Activated T-helper 17 cell treated with anti-CD3 and anti-CD28 coated beads, Interleukin-2, amount 50 U/mL, for 72 hours (primary cell): ENCODE results near the gene FXYD5. TPM values are rescaled to one million over a fixed set of nuclear protein-coding genes. Genes with fewer than 3 reads are reported as not detected.

Source experiments
- ATAC-seq: fragments of 150-1000 bp; cut with Tn5 transposase; replicated peaks from 2 replicates; pipeline ENCODE4 v1.10.0; 2021; ENCODE audit warnings: mild to moderate bottlenecking, moderate library complexity
- H3K27ac Mint-ChIP-seq: one replicate; pipeline ENCODE4 v1.8.0; 2022; ENCODE audit warnings: mixed read lengths
- H3K27me3 Mint-ChIP-seq: one replicate; pipeline ENCODE4 v1.8.0; 2022; ENCODE audit warnings: mixed read lengths
- H3K36me3 Mint-ChIP-seq: one replicate; pipeline ENCODE4 v1.8.0; 2022; ENCODE audit warnings: low read depth, mild to moderate bottlenecking, mixed read lengths
- H3K4me1 Mint-ChIP-seq: one replicate; pipeline ENCODE4 v1.8.0; 2022; ENCODE audit warnings: mixed read lengths
- H3K4me3 Mint-ChIP-seq: one replicate; pipeline ENCODE4 v1.8.0; 2022; ENCODE audit warnings: mild to moderate bottlenecking, mixed read lengths
- H3K9me3 Mint-ChIP-seq: one replicate; pipeline ENCODE4 v1.8.0; 2022; ENCODE audit warnings: mixed read lengths
- total RNA-seq, 2 donors: library from RNA; stranded (reverse); gene quantifications; one replicate each; pipeline ENCODE4 v1.2.3, GENCODE V29; 2022

Gene FXYD5
- total RNA-seq, 2 donors from 2014 or later: 214 to 257 TPM

- Mint-ChIP-seq H3K27ac (peak overlapping the region; percentile 85), H3K36me3 (peaks cover 100% of the 10 kb centered on the region), H3K4me1 (peaks cover 30% of the 10 kb centered on the region), H3K27me3 (no peaks in the 10 kb centered on the region), H3K9me3 (peaks cover 4% of the 10 kb centered on the region), H3K4me3 (peak overlapping the region; percentile 50)
- ATAC-seq: no peak
Observed at GRCh38 chr19:35166100-35167063, 11.8 kb downstream of the FXYD5 start.

- peak overlapping the region; percentile 50 for H3K4me3 Mint-ChIP-seq
- peaks cover 4% of the 10 kb centered on the region for H3K9me3 Mint-ChIP-seq
- peak overlapping the region; percentile 85 for H3K27ac Mint-ChIP-seq
- no peak for ATAC-seq
- H3K4me1 Mint-ChIP-seq: peaks cover 30% of the 10 kb centered on the region
- H3K27me3 Mint-ChIP-seq: no peaks in the 10 kb centered on the region
- H3K36me3 Mint-ChIP-seq: peaks cover 100% of the 10 kb centered on the region
Observed at GRCh38 chr19:35167251-35168119, 12.9 kb downstream of the FXYD5 start.

GRCh38 chr19:35168196-35168595 lies 13.7 kb downstream of the FXYD5 start:
- Mint-ChIP-seq H3K4me1 (peaks cover 30% of the 10 kb centered on the region), H3K27me3 (no peaks in the 10 kb centered on the region), H3K9me3 (peaks cover 4% of the 10 kb centered on the region), H3K4me3 (no peak overlapping the region), H3K27ac (peak overlapping the region; percentile 85), H3K36me3 (peaks cover 94% of the 10 kb centered on the region)
- ATAC-seq: no peak

- no peaks in the 10 kb centered on the region for H3K27me3 Mint-ChIP-seq
- peaks cover 33% of the 10 kb centered on the region for H3K4me1 Mint-ChIP-seq
- H3K9me3 Mint-ChIP-seq: peaks cover 4% of the 10 kb centered on the region
- ATAC-seq: peak; percentile 77
- H3K27ac Mint-ChIP-seq: peak overlapping the region; percentile 85
- H3K4me3 Mint-ChIP-seq: peak overlapping the region; percentile 40
- H3K36me3 Mint-ChIP-seq: peaks cover 82% of the 10 kb centered on the region
Observed at GRCh38 chr19:35169221-35169995, 14.9 kb downstream of the FXYD5 start.

GRCh38 chr19:35170359-35171061 lies 16.0 kb downstream of the FXYD5 start:
- Mint-ChIP-seq H3K4me1 (peaks cover 29% of the 10 kb centered on the region), H3K27ac (peak overlapping the region; percentile 85), H3K27me3 (no peaks in the 10 kb centered on the region), H3K4me3 (no peak overlapping the region), H3K36me3 (peaks cover 71% of the 10 kb centered on the region), H3K9me3 (peaks cover 4% of the 10 kb centered on the region)
- ATAC-seq: no peak

- Mint-ChIP-seq H3K27me3 (no peaks in the 10 kb centered on the region), H3K9me3 (no peaks in the 10 kb centered on the region), H3K4me3 (no peak overlapping the region), H3K4me1 (peaks cover 20% of the 10 kb centered on the region), H3K36me3 (peaks cover 59% of the 10 kb centered on the region), H3K27ac (peak overlapping the region; percentile 46)
- ATAC-seq: no peak
Observed at GRCh38 chr19:35171730-35172129, 17.2 kb downstream of the FXYD5 start.

GRCh38 chr19:35174226-35174625 lies 19.7 kb downstream of the FXYD5 start:
- H3K9me3 Mint-ChIP-seq: peaks cover 4% of the 10 kb centered on the region
- ATAC-seq: no peak
- no peak overlapping the region for H3K4me3 Mint-ChIP-seq
- no peaks in the 10 kb centered on the region for H3K27me3 Mint-ChIP-seq
- H3K27ac Mint-ChIP-seq: peak overlapping the region; percentile 59
- H3K4me1 Mint-ChIP-seq: peaks cover 11% of the 10 kb centered on the region
- peaks cover 34% of the 10 kb centered on the region for H3K36me3 Mint-ChIP-seq

GRCh38 chr19:35176181-35176570 lies 21.6 kb downstream of the FXYD5 start:
- Mint-ChIP-seq H3K4me3 (no peak overlapping the region), H3K36me3 (peaks cover 14% of the 10 kb centered on the region), H3K4me1 (peaks cover 15% of the 10 kb centered on the region), H3K9me3 (peaks cover 4% of the 10 kb centered on the region), H3K27me3 (no peaks in the 10 kb centered on the region), H3K27ac (no peak overlapping the region)
- ATAC-seq: no peak

- Mint-ChIP-seq H3K27ac (peak overlapping the region; percentile 20), H3K4me1 (peaks cover 15% of the 10 kb centered on the region), H3K4me3 (no peak overlapping the region), H3K9me3 (peaks cover 4% of the 10 kb centered on the region), H3K27me3 (no peaks in the 10 kb centered on the region), H3K36me3 (no peaks in the 10 kb centered on the region)
- ATAC-seq: peak; percentile 51
Observed at GRCh38 chr19:35177377-35178274, 23.1 kb downstream of the FXYD5 start.

- Mint-ChIP-seq H3K4me3 (no peak overlapping the region), H3K36me3 (no peaks in the 10 kb centered on the region), H3K27me3 (no peaks in the 10 kb centered on the region), H3K27ac (no peak overlapping the region), H3K9me3 (peaks cover 4% of the 10 kb centered on the region), H3K4me1 (peaks cover 15% of the 10 kb centered on the region)
- no peak for ATAC-seq
Observed at GRCh38 chr19:35178701-35179100, 24.2 kb downstream of the FXYD5 start.

- peaks cover 4% of the 10 kb centered on the region for H3K9me3 Mint-ChIP-seq
- H3K36me3 Mint-ChIP-seq: no peaks in the 10 kb centered on the region
- H3K27ac Mint-ChIP-seq: no peak overlapping the region
- H3K4me3 Mint-ChIP-seq: peak overlapping the region; percentile 3
- H3K27me3 Mint-ChIP-seq: no peaks in the 10 kb centered on the region
- ATAC-seq: no peak
- peaks cover 10% of the 10 kb centered on the region for H3K4me1 Mint-ChIP-seq
Observed at GRCh38 chr19:35179830-35180229, 25.3 kb downstream of the FXYD5 start.

GRCh38 chr19:35181387-35181786 lies 26.9 kb downstream of the FXYD5 start:
- Mint-ChIP-seq H3K4me1 (peaks cover 14% of the 10 kb centered on the region), H3K9me3 (peaks cover 4% of the 10 kb centered on the region)

GRCh38 chr19:35184267-35184666 lies 29.7 kb downstream of the FXYD5 start:
- Mint-ChIP-seq H3K4me3 (no peak overlapping the region), H3K27me3 (no peaks in the 10 kb centered on the region), H3K27ac (no peak overlapping the region), H3K36me3 (no peaks in the 10 kb centered on the region), H3K4me1 (peaks cover 10% of the 10 kb centered on the region), H3K9me3 (no peaks in the 10 kb centered on the region)
- ATAC-seq: no peak

More at GRCh38 chr19:35181387-35181786, 26.9 kb downstream of the FXYD5 start:
- peak overlapping the region; percentile 44 for H3K27ac Mint-ChIP-seq
- H3K27me3 Mint-ChIP-seq: no peaks in the 10 kb centered on the region
- no peaks in the 10 kb centered on the region for H3K36me3 Mint-ChIP-seq
- ATAC-seq: no peak
- no peak overlapping the region for H3K4me3 Mint-ChIP-seq
